Activated CD8-positive, alpha-beta memory T cell treated with anti-CD3 and anti-CD28 coated beads, Interleukin-2, amount 50 U/mL, for 4 hours (primary cell): ENCODE data around the gene IGF2BP3.
"Not testable (repeated sequence)": the region's sequence is repeated elsewhere in the genome, so short reads cannot be mapped to it uniquely, and the experiment has no call there.

ENCODE experiments used
- DNase-seq: peaks from one replicate; pipeline ENCODE4 v3.0.0-alpha.2; 2020

Gene IGF2BP3

DNA sequence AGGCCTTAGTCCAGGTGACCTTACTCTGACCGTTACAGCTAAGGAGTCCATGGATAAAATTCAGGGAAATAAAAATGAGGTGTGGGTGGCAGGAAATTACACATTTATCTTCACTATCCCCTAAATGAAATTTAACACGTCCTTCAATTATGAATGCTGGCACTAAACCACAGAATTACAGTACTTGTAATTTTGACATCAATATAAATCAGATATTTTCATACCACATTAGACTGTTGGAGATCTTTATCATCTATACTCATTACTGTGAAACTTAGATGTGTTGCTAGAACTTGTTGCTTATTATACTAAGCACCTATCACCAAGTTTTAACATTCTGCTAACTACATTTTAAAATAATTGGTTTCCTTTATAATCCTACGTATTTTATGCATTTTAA, 51.1 kb downstream of the IGF2BP3 start:
- no peak for DNase-seq

GRCh38 chr7:23418046-23418445, 52.2 kb downstream of the IGF2BP3 start:
- no peak for DNase-seq

DNA sequence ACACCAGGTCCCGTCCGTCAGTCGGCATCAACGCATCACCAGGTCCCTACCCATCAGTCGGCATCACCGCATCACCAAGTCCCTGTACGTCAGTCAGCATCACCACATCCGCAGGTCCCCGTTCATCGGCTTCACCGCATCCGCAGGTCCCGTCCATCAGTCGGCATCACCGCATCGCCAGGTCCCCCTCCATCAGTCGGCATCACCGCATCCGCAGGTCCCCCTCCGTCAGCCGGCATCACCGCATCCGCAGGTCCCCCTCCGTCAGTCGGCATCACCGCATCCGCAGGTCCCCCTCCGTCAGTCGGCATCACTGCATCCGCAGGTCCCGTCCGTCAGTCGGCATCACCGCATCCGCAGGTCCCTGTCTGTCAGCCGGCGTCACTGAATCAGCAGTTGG, 55.1 kb downstream of the IGF2BP3 start:
- no peak for DNase-seq

- no peak for DNase-seq
Observed at GRCh38 chr7:23410446-23411183, 59.7 kb downstream of the IGF2BP3 start.

- DNase-seq, result not testable (repeated sequence)
Observed at GRCh38 chr7:23406564-23406963, 63.7 kb downstream of the IGF2BP3 start.

GRCh38 chr7:23405240-23405618, 65.1 kb downstream of the IGF2BP3 start:
- no peak for DNase-seq

- DNase-seq, result no peak
Observed at GRCh38 chr7:23404546-23405239, 65.6 kb downstream of the IGF2BP3 start.

DNA sequence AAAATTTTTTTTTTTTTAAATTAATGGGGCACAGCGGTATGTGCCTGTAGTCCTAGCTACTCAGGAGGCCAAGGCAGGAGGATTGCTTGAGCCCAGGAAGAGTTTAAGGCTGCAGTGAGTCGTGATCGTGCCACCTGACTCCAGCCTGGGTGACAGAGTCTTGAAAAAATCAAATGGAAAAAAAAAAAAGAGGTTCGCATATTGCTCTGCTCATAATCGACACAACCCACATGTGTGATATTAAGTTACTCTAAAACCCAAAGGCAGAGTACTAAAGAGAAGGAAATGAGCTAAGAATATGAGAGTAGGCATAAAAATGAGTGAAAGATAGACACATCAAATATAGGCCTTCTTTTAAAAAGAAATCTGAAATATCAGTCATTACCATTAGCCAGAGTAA, 66.3 kb downstream of the IGF2BP3 start:
- DNase-seq, result no peak

GRCh38 chr7:23398090-23398489, 72.2 kb downstream of the IGF2BP3 start:
- not testable (repeated sequence) for DNase-seq

DNA sequence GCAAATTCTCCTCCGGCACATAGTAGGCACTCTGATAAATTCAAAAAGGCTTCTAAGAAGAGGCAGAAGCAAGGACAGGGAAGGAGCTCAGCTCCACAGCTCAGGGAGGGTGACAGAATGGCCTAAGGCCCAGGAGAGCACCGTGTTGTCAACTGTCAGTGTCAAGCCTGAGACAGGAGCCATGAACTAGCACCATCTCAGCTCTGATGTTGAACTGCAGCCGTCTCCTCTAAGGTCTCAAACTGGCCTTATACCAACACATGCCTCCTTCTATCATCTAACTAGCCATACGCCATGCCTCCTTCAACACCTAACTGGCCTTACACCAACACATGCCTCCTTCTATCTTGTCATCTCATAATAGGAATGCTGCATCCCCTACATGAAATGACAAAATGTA, 73.0 kb downstream of the IGF2BP3 start:
- DNase-seq, result no peak

DNA sequence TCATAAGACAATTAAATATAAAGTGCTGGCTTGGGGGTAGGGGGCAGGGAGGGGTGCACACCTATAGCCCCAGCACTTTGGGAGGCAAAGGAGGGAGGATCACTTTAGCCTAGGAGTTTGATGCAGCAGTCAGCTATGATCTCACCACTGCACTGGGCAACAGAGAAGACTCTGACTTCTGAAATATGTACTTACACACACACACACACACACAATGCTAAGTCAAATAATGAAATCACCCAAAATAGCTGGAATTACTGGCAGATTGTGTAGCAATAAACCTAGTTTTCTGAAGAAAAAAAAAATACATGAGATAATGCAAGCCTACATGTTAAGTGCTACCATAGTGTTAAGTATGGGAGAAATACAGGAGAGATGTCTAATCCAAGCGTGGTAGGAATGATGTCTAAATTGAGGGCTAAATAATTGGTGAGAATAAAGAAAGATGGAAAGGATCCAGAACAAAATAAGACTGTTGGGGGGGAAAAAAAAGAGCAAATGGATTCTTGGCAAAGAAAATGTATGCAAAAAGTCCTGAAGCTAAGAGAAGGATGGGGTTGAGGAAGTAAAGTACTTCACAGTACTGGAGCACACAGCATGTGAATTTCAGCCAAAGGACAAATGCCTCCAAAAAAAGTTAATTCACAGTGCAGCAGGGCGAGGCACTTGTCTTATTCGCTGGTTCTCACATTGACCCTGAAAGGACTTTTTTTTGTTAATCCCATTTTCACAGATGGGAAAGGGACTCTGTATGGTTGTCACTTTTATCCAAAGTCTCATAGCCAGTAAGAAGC, 73.9 kb downstream of the IGF2BP3 start:
- DNase-seq, result no peak

DNA sequence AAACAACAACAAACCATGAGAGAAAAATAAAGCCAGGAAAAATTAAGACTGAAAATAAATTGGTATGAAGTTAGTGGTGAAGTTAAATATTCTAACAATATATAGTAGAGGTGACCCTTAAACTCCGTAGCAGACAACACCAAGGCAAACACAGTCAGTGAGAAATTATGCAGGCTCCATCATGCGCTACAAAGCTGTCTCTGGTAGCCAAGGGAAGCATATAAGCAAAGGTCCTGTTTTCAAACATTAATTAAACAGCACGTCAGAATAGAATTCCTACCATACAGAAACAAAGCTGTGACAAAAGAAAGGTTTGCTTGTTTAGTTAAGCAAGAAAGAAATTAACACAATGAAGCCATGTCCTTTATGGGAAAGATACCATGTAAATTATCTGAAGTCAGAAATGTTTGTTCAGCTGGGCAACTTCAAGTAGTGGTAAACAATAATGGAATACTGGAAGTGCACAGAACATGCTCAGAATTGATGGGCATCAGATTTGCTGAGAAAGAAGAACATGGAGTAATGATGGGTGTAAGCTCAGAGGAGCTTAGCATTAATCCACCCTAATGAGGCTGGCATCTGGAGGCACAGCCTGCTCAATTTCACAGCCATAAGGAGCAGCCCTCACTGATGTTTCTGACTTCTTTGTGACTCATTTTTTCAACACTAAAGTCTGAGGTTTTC, 75.7 kb downstream of the IGF2BP3 start:
- no peak for DNase-seq

DNA sequence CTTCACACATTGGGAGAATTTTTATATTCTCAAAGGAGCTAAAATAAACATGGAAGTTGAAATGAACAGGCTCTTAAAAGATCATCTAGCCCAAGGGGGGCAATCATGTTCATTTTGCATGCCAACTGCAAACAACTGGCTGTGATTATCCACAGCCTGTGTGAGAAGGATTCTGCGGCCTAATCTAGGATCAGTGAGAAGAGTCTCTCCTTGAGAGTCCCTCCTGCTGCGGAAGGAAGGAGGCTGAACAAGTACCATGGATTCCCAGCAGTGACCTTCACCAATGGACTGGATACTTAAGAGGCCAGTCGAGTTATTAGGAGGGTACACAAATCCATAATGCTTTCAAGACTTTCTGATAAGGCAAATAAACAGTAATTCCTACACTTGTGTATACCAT, 76.7 kb downstream of the IGF2BP3 start:
- no peak for DNase-seq

GRCh38 chr7:23389701-23390100, 80.6 kb downstream of the IGF2BP3 start:
- DNase-seq, result no peak

DNA sequence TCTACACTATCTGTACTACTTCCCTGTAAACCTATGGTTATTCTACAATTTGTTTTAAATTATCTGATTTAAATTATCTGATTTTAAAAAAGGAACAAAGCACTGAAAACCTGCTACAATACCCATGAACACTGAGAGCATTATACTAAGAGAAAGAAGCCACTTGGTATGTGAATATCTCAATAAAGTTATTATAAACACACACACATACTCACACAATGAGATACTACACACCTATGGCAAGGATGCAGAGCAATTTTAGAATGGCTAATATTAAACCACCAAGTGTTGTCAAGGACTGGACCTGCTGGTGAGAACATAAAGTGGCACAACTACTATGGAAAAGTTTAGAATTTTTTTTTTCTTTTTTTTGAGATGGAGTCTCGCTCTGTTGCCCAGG, 82.7 kb downstream of the IGF2BP3 start:
- no peak for DNase-seq

- no peak for DNase-seq
Observed at GRCh38 chr7:23385140-23385539, 85.2 kb downstream of the IGF2BP3 start.

DNA sequence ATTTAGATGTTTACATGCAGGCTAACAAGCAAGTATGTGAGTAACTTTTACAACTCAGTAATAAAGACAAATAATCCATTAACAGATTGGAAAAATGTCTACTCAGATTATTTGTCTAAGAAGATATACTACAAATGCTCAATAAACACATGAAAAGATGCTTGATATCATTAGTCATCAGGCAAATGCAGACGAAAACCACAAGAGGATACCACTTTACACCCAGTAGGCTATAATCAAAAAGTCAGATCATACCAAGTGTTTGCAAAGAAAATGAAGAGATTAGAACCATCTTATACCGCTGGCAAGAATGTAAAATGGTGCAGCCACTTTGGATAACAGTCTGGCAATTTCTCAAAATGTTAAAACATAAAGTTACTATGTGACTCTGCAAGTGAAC, 87.1 kb downstream of the IGF2BP3 start:
- no peak for DNase-seq

DNA sequence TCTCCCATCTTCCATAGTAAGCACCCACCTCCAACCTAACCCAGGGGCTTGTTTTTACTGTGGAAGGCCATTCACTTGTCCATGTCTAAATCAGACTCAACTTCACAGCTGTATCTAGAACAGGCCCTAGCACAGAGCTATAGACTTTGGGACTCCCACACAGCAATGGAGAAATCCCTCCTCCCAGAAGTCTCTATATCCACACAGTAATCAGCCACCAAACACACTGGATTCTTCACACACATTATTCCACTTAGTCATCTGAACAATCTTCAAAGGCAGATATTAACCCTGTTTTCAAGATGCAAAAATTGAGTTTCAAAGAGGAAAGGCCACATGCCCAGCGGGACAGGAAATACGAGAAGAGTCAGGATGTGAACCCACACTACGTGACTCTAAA, 89.3 kb downstream of the IGF2BP3 start:
- no peak for DNase-seq

DNA sequence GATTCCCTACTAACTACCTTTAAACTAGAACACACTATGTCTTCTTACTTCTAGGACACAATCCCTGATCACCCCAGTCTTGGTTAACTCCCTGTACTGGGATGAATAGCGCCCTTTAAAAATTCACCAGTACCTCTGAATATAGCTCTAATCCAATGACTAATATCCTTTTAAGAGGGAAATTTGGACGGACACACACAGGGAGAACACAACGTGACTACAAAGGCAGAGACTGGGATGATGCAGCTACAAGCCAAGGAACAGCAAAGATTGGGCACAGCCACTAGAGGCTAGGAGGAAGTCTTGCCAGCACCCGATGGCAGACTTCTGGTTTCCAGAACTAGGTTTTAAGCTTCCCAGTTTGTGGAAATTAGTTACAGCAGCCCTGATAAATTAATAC, 89.7 kb downstream of the IGF2BP3 start:
- DNase-seq, result no peak

DNA sequence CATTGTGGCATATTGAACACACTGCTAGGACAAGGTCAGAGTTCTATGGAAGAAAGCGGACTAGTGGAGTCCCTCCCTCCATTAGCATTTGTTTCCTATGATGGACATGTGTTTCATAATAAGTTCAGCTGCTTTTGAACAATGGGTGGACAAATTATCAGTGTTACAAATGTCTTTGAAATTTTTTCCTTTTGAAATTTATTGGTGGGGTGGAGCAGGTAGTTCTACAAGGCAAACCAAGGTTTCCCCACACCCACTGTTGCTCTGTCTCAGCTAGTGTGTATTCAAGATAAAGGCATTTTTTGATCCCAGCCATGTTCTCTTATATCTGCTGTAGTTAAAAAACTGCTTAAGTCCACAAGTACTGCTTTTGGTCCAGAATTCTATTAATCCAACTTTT, 91.3 kb downstream of the IGF2BP3 start:
- no peak for DNase-seq

DNA sequence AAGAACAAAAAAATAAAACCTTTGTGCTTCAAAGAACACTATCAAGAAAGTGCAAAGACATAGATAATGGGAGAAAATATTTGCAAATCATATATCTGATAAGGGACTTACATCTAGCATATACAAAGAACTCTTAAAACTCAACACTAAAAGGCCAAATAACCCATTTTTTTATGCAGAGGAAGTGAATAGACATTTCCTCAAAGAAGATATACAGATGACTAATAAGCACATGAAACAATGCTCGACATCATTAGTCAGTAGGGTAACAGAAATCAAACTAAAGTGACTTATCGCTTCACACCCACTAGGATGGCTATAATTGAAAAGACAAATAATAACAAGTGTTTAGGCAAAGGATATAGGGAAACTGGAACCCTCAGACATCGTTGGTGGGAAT, 93.2 kb downstream of the IGF2BP3 start:
- no peak for DNase-seq

DNA sequence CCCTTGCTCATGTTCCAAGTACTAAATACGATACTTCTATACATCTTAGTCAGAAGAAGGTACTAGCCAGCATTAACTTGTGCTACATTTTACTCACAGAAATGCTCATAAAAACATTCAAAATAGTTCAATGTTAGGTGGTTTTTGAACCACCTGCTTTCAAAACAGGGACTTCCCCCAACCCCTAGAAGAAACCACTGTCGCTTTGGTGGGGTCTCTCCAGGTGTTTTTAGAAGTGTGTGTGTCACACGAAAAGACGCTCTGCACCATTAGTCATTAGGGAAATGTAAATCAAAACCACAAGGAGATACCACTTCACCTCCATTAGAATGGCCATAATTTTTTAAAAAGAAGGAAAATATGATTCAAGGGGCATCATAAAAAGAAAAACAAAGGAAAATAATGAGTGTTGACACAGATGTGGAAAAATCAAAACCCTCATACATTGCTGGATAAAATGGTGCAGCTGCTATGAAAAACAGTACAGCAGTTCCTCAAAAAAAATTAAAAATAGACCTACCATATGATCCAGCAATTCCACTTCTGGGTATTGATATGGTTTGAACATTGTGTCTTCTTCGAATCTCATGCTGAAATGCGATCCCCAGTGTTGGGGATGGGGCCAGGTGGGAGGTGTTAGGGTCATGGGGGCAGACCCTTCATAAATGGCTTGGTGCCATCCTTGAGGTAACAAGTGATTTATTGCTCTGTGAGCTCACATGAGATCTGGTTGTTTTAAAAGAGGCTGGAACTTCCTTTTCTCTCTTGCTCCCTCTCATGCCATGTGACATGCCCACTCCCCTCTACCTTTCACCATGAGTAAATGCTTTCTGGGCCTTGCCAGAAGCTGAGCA, 96.9 kb downstream of the IGF2BP3 start:
- peak; percentile 45 for DNase-seq
